Loucy (cell line): ENCODE measurements around the gene ZDHHC11.
"Not testable (repeated sequence)": the region's sequence is repeated elsewhere in the genome, so short reads cannot be mapped to it uniquely, and the experiment has no call there.

Experiments used
- H2AFZ ChIP-seq: fragments of 200-600 bp; sonication (generic); 2 replicates; pipeline ENCODE4 v1.6.0; 2016; ENCODE audit warnings: antibody characterized with exemption, mild to moderate bottlenecking, low read length, moderate library complexity
- H3F3A ChIP-seq: fragments of 200-600 bp; 2 replicates; pipeline ENCODE4 v1.6.0; 2016; ENCODE audit warnings: antibody characterized with exemption, low read depth, mild to moderate bottlenecking
- H3K27me3 ChIP-seq: fragments of 200-600 bp; sonication (generic); 2 replicates; pipeline ENCODE4 v1.6.1; 2014; ENCODE audit warnings: low read length, mild to moderate bottlenecking; ENCODE audit not compliant: insufficient read depth, poor library complexity, severe bottlenecking
- H3K36me3 ChIP-seq: fragments of 200-600 bp; sonication (generic); 2 replicates; pipeline ENCODE4 v1.6.1; 2016; ENCODE audit warnings: low read length; ENCODE audit not compliant: insufficient read depth
- H3K4me1 ChIP-seq: fragments of 200-600 bp; sonication (generic); 2 replicates; pipeline ENCODE4 v1.5.1; 2014; ENCODE audit warnings: low read length, mild to moderate bottlenecking; ENCODE audit not compliant: insufficient read depth, poor library complexity, severe bottlenecking
- H3K4me2 ChIP-seq: fragments of 200-600 bp; sonication (generic); 2 replicates; pipeline ENCODE4 v1.6.0; 2014; ENCODE audit warnings: antibody characterized with exemption, low read length, low read depth, mild to moderate bottlenecking; ENCODE audit not compliant: poor library complexity, severe bottlenecking
- H3K4me3 ChIP-seq: fragments of 200-600 bp; sonication (generic); 2 replicates; pipeline ENCODE4 v1.5.1; 2014; ENCODE audit warnings: low read length, mild to moderate bottlenecking, mixed read lengths; ENCODE audit not compliant: poor library complexity, severe bottlenecking
- H3K79me2 ChIP-seq: fragments of 200-600 bp; sonication (generic); 2 replicates; pipeline ENCODE4 v1.6.1; 2014; ENCODE audit warnings: low read length; ENCODE audit not compliant: insufficient read depth
- H3K9ac ChIP-seq: fragments of 200-600 bp; sonication (generic); 2 replicates; pipeline ENCODE4 v1.6.0; 2014; ENCODE audit warnings: mild to moderate bottlenecking, low read depth, low read length, moderate library complexity; ENCODE audit not compliant: poor library complexity, severe bottlenecking
- H3K9me2 ChIP-seq: fragments of 200-600 bp; sonication (generic); replicated peaks from 2 replicates; pipeline ENCODE4 v1.6.1; 2016; ENCODE audit warnings: low read depth, low read length, mixed read lengths
- H3K9me3 ChIP-seq: fragments of 200-600 bp; sonication (generic); 2 replicates; pipeline ENCODE4 v1.6.1; 2014; ENCODE audit warnings: mild to moderate bottlenecking, antibody characterized with exemption, low read length, low read depth; ENCODE audit not compliant: insufficient read depth
- H4K20me1 ChIP-seq: fragments of 200-600 bp; sonication (generic); 2 replicates; pipeline ENCODE4 v1.6.0; 2014; ENCODE audit warnings: antibody characterized with exemption, low read length, mild to moderate bottlenecking; ENCODE audit not compliant: insufficient read depth, poor library complexity, severe bottlenecking
- CTCF ChIP-seq: fragments of 200-600 bp; sonication (generic); conservative IDR thresholded peaks from 2 replicates; pipeline ENCODE4 v1.5.1; 2014; ENCODE audit warnings: mild to moderate bottlenecking, antibody characterized with exemption, low read length
- EZH2phosphoT487 ChIP-seq: fragments of 200-600 bp; IDR thresholded peaks from 2 replicates; pipeline ENCODE4 v1.6.1; 2018; ENCODE audit warnings: antibody characterized with exemption, mild to moderate bottlenecking, moderate library complexity, borderline replicate concordance

ZDHHC11 gene

GRCh38 chr5:780571-780970, 70.2 kb downstream of the ZDHHC11 start:
- H4K20me1 ChIP-seq = not testable (repeated sequence)

GRCh38 chr5:778967-779366, 71.8 kb downstream of the ZDHHC11 start:
- not testable (repeated sequence) for H3K9me3 ChIP-seq, H2AFZ ChIP-seq, H3K4me2 ChIP-seq, H3F3A ChIP-seq, H3K4me3 ChIP-seq, H4K20me1 ChIP-seq, H3K9ac ChIP-seq, H3K9me2 ChIP-seq, H3K79me2 ChIP-seq, H3K4me1 ChIP-seq, H3K36me3 ChIP-seq, H3K27me3 ChIP-seq

More at GRCh38 chr5:780571-780970, 70.2 kb downstream of the ZDHHC11 start:
- H3K9ac ChIP-seq, H2AFZ ChIP-seq, H3K9me3 ChIP-seq, H3K4me2 ChIP-seq, H3K4me3 ChIP-seq, H3K27me3 ChIP-seq, H3K36me3 ChIP-seq, H3F3A ChIP-seq, H3K79me2 ChIP-seq, H3K4me1 ChIP-seq, H3K9me2 ChIP-seq: not testable (repeated sequence)

GRCh38 chr5:778421-778820, 72.4 kb downstream of the ZDHHC11 start:
- H3K9ac ChIP-seq, H3K4me2 ChIP-seq: not testable (repeated sequence)

GRCh38 chr5:777756-778161, 73.0 kb downstream of the ZDHHC11 start:
- Histone ChIP-seq H3K9me3 (no peaks in the 10 kb centered on the region), H3K4me3 (no peak overlapping the region), H3K9me2 (no peaks in the 10 kb centered on the region), H3K4me1 (no peaks in the 10 kb centered on the region), H2AFZ (no peak overlapping the region), H3K36me3 (no peaks in the 10 kb centered on the region), H3K79me2 (no peaks in the 10 kb centered on the region), H3K27me3 (no peaks in the 10 kb centered on the region), H3K4me2 (no peak overlapping the region), H3F3A (no peaks in the 10 kb centered on the region), H3K9ac (no peak overlapping the region), H4K20me1 (no peaks in the 10 kb centered on the region)
- TF ChIP-seq CTCF = no peak
- no peak for TF ChIP-seq EZH2phosphoT487

More at GRCh38 chr5:778421-778820, 72.4 kb downstream of the ZDHHC11 start:
- H3K27me3 ChIP-seq, H2AFZ ChIP-seq, H4K20me1 ChIP-seq, H3K36me3 ChIP-seq, H3K79me2 ChIP-seq, H3K9me3 ChIP-seq, H3K9me2 ChIP-seq, H3K4me3 ChIP-seq, H3F3A ChIP-seq, H3K4me1 ChIP-seq: not testable (repeated sequence)
